DMS114 treated with DMSO at 0.1 percent for 48 hours (cell line): Measurements from ENCODE around the gene MARVELD3.
"Not testable (repeated sequence)": the region's sequence is repeated elsewhere in the genome, so short reads cannot be mapped to it uniquely, and the experiment has no call there.

Source experiments
- DNase-seq: peaks from one replicate; lab custom pipeline; 2025; ENCODE audit not compliant: unreplicated experiment; lab: John Stamatoyannopoulos, UW

MARVELD3 gene

DNA sequence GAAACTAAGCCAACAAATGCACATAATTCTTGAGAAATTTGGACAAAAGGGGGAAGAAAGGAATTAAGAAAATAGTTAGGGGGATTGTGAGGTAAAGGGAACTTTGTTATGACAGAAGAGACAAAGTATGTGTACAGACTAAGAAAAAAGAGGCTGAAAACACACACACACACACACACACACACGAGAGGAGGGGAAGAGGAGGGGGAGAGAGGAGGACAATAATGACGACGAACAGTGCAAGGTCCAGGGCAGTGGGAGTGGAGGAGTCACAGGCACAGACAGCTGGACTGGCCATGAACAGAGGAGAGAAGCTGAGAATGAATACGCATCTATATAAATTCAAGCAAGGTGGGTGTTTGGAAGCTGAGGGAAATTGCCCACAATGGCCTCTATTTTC is 44.6 kb downstream of the MARVELD3 start:
- DNase-seq, result no peak

GRCh38 chr16:71671165-71671564 is 45.2 kb downstream of the MARVELD3 start:
- no peak for DNase-seq

DNA sequence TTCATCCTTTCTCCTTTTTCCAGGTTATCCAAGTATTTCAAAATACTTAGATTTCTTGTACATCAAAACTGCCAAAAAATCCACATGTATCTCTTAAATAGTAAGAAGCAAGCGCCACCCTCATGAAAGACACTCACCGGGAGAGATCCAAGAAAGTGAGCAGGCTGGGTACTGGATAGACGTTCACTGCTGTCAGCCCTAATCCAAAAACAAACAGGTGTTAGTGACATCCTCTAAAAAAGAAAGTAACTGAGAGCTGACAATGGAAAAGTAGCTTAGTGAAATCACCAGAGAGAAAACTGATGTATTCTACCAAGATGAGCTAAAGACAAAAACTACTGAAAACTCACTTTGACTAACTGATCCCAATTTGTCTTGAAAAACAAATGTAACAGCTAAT is 46.1 kb downstream of the MARVELD3 start:
- DNase-seq, result no peak

DNA sequence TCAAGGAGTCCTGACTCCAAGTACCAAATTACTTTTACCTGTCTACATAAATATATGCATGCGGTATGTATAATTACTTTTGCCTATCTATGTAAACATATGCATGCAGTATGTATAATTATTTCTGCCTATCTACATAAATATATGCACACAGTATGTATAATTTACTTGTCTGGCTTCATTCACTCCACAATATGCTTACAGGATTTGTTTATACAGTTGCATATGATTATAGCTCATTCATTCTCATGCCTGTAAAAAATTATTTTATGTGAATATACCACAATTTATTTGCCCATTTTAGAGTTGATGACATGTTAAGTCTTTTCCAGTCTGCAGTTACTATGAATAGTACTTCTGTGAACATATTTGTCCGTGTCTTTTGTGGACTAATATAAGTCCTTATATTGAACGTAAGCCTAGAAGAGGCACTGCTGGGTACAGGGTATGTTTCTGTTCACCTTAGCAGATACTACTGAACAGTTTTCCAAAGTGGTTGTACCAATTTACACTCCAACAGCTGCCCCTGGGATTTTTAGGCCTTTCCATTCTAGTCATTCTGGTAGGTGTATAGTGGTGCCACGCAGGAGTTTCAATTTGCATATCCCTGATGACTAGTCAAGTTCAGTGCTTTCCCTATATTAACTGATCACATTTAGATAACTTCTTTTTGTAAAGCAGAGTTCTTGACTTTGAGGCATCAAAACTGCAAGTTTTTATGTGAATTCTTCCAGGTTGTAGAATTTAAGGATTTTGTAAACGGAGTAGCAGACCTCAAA is 47.0 kb downstream of the MARVELD3 start:
- no peak for DNase-seq

DNA sequence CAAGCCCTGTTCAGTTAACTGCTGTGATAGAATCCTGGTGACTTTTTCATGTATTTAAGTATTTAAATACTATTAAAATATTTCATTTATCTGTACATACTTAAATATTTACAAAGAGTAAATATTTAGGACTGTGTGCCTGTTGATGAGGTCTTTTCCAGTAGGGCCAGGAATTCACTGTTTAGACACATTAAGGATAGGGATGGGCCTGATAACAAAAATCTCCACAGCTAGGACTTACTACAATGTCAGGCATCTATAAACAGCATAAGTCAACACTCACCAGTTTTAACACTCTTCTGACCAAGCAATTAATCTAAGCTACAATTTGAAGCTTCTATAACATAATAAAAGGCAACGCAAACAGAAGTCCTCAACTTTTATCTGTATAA is 47.6 kb downstream of the MARVELD3 start:
- DNase-seq, result no peak

DNA sequence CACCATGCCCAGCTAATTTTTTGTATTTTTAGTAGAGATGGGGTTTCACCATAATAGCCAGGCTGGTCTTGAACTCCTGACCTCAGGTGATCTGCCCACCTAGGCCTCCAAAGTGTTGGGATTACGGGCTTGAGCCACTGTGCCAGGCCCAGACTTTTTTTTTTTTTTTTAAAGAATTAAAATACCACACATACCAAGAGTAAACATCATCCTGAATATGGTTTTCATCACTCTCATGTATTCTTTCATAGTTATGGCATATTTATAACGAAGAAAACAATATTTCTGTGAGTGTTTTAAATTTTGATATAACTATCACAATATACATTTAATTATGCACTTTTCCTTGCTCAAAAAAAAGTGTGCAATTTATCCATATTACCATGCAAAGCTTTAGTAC is 48.2 kb downstream of the MARVELD3 start:
- no peak for DNase-seq

- no peak for DNase-seq
These were observed 49.4 kb downstream of the MARVELD3 start for GRCh38 chr16:71675380-71675779.

- DNase-seq, result no peak
These were observed 50.3 kb downstream of the MARVELD3 start for GRCh38 chr16:71676236-71676635.

GRCh38 chr16:71681360-71681759 is 55.4 kb downstream of the MARVELD3 start:
- no peak for DNase-seq

- not testable (repeated sequence) for DNase-seq
These were observed 58.3 kb downstream of the MARVELD3 start for GRCh38 chr16:71684280-71684679.
